WERI-Rb-1 (cell line): Measurements from ENCODE around the gene DYNC1I1.

ENCODE experiments used
- DNase-seq: peaks from one replicate; pipeline ENCODE4 v3.0.0-alpha.2; 2020
- H3K27ac ChIP-seq: fragments of 250-450 bp; sonication (Bioruptor Pico); 2 replicates; pipeline ENCODE4 v1.5.1; 2020; ENCODE audit warnings: mild to moderate bottlenecking, moderate library complexity
- H3K27me3 ChIP-seq: fragments of 250-450 bp; sonication (Bioruptor Pico); 2 replicates; pipeline ENCODE4 v1.5.1; 2021; ENCODE audit warnings: mild to moderate bottlenecking, low read depth, moderate library complexity; ENCODE audit not compliant: insufficient read depth, severe bottlenecking
- H3K36me3 ChIP-seq: fragments of 250-450 bp; sonication (Bioruptor Pico); 2 replicates; pipeline ENCODE4 v1.5.1; 2020; ENCODE audit warnings: mild to moderate bottlenecking, moderate library complexity
- H3K4me3 ChIP-seq: 2 replicates; pipeline ENCODE4 v1.5.1; 2011; ENCODE audit warnings: low read depth, mild to moderate bottlenecking, control low read depth, low read length
- H3K9me3 ChIP-seq: fragments of 250-450 bp; sonication (Bioruptor Pico); 2 replicates; pipeline ENCODE4 v1.5.1; 2021; ENCODE audit warnings: mild to moderate bottlenecking, moderate library complexity; ENCODE audit not compliant: severe bottlenecking
- TF ChIP-seq, protein P1 (sequence below): IDR thresholded peaks from 2 replicates; pipeline ENCODE4 v1.5.1; 2011; ENCODE audit warnings: low read depth, mild to moderate bottlenecking, control low read depth, inconsistent platforms, low read length

DYNC1I1 gene

GRCh38 chr7:95955748-95956147 is 183.4 kb downstream of the DYNC1I1 start:
- Histone ChIP-seq H3K27ac (no peak overlapping the region), H3K27me3 (no peaks in the 10 kb centered on the region), H3K36me3 (no peaks in the 10 kb centered on the region), H3K4me3 (no peak overlapping the region), H3K9me3 (no peaks in the 10 kb centered on the region)
- DNase-seq: no peak
- TF ChIP-seq, protein P1, sequence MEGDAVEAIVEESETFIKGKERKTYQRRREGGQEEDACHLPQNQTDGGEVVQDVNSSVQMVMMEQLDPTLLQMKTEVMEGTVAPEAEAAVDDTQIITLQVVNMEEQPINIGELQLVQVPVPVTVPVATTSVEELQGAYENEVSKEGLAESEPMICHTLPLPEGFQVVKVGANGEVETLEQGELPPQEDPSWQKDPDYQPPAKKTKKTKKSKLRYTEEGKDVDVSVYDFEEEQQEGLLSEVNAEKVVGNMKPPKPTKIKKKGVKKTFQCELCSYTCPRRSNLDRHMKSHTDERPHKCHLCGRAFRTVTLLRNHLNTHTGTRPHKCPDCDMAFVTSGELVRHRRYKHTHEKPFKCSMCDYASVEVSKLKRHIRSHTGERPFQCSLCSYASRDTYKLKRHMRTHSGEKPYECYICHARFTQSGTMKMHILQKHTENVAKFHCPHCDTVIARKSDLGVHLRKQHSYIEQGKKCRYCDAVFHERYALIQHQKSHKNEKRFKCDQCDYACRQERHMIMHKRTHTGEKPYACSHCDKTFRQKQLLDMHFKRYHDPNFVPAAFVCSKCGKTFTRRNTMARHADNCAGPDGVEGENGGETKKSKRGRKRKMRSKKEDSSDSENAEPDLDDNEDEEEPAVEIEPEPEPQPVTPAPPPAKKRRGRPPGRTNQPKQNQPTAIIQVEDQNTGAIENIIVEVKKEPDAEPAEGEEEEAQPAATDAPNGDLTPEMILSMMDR: no peak

- H3K27ac ChIP-seq: no peak overlapping the region
- no peak for DNase-seq
- H3K4me3 ChIP-seq: no peak overlapping the region
- TF ChIP-seq, protein P1: no peak
- no peaks in the 10 kb centered on the region for H3K36me3 ChIP-seq
- H3K27me3 ChIP-seq: no peaks in the 10 kb centered on the region
- no peaks in the 10 kb centered on the region for H3K9me3 ChIP-seq
Measured at GRCh38 chr7:95957510-95957909, 185.2 kb downstream of the DYNC1I1 start.

GRCh38 chr7:95960706-95961244 is 188.4 kb downstream of the DYNC1I1 start:
- H3K9me3 ChIP-seq: no peaks in the 10 kb centered on the region
- no peak for DNase-seq
- no peaks in the 10 kb centered on the region for H3K36me3 ChIP-seq
- no peaks in the 10 kb centered on the region for H3K27me3 ChIP-seq
- H3K4me3 ChIP-seq: no peak overlapping the region
- no peak overlapping the region for H3K27ac ChIP-seq
- TF ChIP-seq, protein P1: no peak

DNA sequence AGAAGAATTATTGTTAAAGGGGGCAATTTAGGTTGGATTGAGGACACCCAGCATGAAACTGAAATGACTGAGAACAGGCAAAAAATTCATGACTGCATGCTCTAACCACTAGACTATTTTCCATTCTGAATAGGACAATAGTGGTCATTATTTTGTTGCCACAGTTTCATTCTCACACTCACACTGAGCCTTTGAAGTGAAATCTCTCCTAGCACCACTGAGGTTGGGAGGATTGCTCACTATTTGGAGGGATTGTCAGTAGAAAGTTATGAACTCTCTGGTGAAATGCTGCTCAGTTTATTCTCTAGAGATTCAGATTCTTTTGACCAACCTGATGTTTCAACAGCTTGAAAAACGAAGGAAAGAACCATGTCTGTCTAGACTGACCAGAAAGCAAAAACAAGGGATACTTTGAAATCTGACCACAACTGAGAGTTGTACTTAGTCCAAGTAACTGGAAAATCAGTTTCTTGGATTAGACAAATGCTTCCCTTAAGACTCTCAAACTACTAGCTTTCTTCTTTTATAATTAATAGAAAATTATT is 191.2 kb downstream of the DYNC1I1 start:
- no peaks in the 10 kb centered on the region for H3K27me3 ChIP-seq
- TF ChIP-seq, protein P1: no peak
- H3K4me3 ChIP-seq: no peak overlapping the region
- no peaks in the 10 kb centered on the region for H3K36me3 ChIP-seq
- DNase-seq: no peak
- H3K27ac ChIP-seq: no peak overlapping the region
- no peaks in the 10 kb centered on the region for H3K9me3 ChIP-seq

DNA sequence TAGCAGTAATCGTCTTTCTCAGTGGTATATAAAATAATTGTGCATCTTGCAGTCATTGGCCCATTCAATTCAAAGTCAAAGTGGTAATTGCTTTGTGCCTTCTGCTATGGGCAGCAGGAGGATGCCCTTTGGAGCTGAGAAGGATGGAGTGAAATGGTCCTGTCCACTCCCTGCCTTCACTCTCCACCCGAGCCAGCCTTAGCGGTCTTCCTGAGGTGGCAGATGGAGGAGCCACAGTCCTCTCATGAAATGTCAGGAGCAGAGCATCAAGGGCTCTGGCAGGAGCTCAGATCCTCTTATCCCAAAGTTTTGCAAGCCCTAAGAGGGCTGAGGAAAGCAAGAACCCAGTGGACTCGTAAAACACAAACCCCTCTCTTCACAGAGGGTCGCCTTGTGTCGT is 199.4 kb downstream of the DYNC1I1 start:
- TF ChIP-seq, protein P1: no peak
- no peaks in the 10 kb centered on the region for H3K9me3 ChIP-seq
- no peak for DNase-seq
- no peaks in the 10 kb centered on the region for H3K36me3 ChIP-seq
- H3K27ac ChIP-seq: no peak overlapping the region
- no peaks in the 10 kb centered on the region for H3K27me3 ChIP-seq
- no peak overlapping the region for H3K4me3 ChIP-seq

- no peaks in the 10 kb centered on the region for H3K27me3 ChIP-seq
- H3K9me3 ChIP-seq: no peaks in the 10 kb centered on the region
- TF ChIP-seq, protein P1: no peak
- no peak for DNase-seq
- no peaks in the 10 kb centered on the region for H3K36me3 ChIP-seq
- H3K27ac ChIP-seq: no peak overlapping the region
- no peak overlapping the region for H3K4me3 ChIP-seq
Measured at GRCh38 chr7:95972523-95972922, 200.2 kb downstream of the DYNC1I1 start.
